ENCODE results near the gene GBGT1.

DNA sequence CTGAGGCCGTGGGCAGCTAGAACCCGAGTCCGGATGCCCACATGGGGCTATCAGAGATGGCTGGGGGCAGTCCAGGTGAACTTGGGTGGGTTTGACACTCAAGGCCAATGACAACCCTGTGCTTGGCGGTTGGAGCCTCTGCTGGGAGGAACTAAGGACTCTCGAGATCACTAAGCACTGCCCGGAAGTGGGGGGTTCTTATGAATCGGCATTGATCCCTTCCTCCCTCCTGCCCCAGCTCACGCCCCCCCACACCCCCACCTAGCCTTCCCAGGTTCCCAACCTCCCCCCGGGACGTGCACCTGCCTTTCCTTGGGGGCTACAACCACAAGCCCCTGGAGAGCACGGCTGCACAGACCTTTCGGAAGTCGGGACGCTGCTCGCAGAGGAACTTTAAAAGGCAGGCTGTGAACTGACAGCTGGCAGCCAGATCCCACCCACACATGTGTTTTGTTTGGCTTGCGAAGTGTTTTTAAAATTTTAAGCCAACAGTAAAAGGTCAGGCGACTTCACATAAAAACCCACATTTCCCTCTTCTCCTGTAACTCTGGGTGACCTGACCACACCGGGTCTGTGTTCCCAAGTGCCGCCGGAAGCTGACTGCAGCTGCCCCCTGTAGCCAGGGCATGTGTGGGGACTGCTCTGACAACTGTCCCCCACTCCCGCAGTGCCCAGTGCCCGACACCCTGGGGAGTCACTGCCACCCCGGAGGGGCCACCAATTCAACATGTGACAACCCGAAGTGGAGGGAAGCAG lies 37.6 kb downstream of the GBGT1 start:
- TF ChIP-seq, protein P1, sequence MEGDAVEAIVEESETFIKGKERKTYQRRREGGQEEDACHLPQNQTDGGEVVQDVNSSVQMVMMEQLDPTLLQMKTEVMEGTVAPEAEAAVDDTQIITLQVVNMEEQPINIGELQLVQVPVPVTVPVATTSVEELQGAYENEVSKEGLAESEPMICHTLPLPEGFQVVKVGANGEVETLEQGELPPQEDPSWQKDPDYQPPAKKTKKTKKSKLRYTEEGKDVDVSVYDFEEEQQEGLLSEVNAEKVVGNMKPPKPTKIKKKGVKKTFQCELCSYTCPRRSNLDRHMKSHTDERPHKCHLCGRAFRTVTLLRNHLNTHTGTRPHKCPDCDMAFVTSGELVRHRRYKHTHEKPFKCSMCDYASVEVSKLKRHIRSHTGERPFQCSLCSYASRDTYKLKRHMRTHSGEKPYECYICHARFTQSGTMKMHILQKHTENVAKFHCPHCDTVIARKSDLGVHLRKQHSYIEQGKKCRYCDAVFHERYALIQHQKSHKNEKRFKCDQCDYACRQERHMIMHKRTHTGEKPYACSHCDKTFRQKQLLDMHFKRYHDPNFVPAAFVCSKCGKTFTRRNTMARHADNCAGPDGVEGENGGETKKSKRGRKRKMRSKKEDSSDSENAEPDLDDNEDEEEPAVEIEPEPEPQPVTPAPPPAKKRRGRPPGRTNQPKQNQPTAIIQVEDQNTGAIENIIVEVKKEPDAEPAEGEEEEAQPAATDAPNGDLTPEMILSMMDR (IDR thresholded peaks at IDR 0.05), result no peak
- TF ChIP-seq POLR2A (IDR thresholded peaks at IDR 0.05), result no peak
